ENCODE data around the gene VAT1. TPM values are rescaled to one million over a fixed set of nuclear protein-coding genes. Genes with fewer than 3 reads are reported as not detected.

Gene VAT1
- total and polyA plus RNA-seq, 2 donors (not counting 1 experiment from before 2014, with no cell fraction given) = 20.4 to 90.7 TPM

DNA sequence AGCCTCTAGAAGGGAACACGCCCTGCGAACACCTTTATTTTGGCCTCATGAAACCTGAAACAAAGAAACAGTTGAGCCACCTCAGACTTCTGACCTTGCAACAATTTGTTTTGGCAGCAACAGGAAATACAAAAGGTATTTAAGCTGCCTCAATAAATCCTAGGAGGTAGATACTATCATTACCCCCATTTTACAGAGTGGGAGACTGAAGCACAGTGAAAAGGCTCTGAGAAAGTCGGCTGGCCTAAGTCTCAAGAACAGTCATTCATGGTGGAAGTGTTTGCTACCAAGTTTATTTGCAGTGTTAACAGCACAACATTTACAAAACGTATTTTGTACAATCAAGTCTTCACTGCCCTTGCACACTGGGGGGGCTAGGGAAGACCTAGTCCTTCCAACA is 21.8 kb upstream of the VAT1 start:
- no peak overlapping the region for H3K4me3 ChIP-seq (ENCODE audit: control extremely low read depth in 1 of 5, extremely low read depth in 1 of 5, insufficient read depth in 1 of 5, low read depth in 2 of 5, low read length in 4 of 5)
- CTCF ChIA-PET = interaction anchor here (0.7 kb wide), 1 partner anchor 310 kb away, joined by 3 read pairs; no protein-coding TSS in a partner anchor
- no peaks in the 10 kb centered on the region for H3K79me2 ChIP-seq (ENCODE audit: control insufficient read depth, insufficient read depth, low read length)
- H3K27ac ChIP-seq (ENCODE audit: low read length in 2 of 2) = no peak overlapping the region
- H3K27me3 ChIP-seq (replicated peaks in 1 of 4; ENCODE audit: control extremely low read depth in 1 of 4, control insufficient read depth in 3 of 4, insufficient read depth in 4 of 4, low read length in 3 of 4) = no peaks in the 10 kb centered on the region
- TF ChIP-seq EZH2 (IDR thresholded peaks at IDR 0.05; ENCODE audit: borderline replicate concordance, insufficient read depth, low read depth, low read length, poor library complexity, severe bottlenecking) = no peak
- TF ChIP-seq, protein P1, sequence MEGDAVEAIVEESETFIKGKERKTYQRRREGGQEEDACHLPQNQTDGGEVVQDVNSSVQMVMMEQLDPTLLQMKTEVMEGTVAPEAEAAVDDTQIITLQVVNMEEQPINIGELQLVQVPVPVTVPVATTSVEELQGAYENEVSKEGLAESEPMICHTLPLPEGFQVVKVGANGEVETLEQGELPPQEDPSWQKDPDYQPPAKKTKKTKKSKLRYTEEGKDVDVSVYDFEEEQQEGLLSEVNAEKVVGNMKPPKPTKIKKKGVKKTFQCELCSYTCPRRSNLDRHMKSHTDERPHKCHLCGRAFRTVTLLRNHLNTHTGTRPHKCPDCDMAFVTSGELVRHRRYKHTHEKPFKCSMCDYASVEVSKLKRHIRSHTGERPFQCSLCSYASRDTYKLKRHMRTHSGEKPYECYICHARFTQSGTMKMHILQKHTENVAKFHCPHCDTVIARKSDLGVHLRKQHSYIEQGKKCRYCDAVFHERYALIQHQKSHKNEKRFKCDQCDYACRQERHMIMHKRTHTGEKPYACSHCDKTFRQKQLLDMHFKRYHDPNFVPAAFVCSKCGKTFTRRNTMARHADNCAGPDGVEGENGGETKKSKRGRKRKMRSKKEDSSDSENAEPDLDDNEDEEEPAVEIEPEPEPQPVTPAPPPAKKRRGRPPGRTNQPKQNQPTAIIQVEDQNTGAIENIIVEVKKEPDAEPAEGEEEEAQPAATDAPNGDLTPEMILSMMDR (IDR thresholded peaks at IDR 0.05) = no peak
- WGBS (ENCODE audit: insufficient coverage) = 100% methylated on average over 2 of the region's 4 CpGs
- no peak overlapping the region for H3K4me2 ChIP-seq (replicated peaks; ENCODE audit: low read depth, low read length, poor library complexity, severe bottlenecking)
- no peaks in the 10 kb centered on the region for H3K9me3 ChIP-seq (ENCODE audit: control extremely low read depth in 1 of 3, control insufficient read depth in 2 of 3, insufficient read depth in 1 of 3, low read length in 2 of 3)
- Mint-ChIP-seq H3K27ac (no peak overlapping the region), H3K27me3 (no peaks in the 10 kb centered on the region), H3K4me3 (no peak overlapping the region), H3K4me1 (no peaks in the 10 kb centered on the region), H3K9me3 (ENCODE audit: insufficient read depth) (no peaks in the 10 kb centered on the region)
- no peak overlapping the region for H3K9ac ChIP-seq (ENCODE audit: low read length)
- no peaks in the 10 kb centered on the region for H4K20me1 ChIP-seq (ENCODE audit: control insufficient read depth, insufficient read depth, low read length, poor library complexity, severe bottlenecking)
- ATAC-seq (ENCODE audit: low read depth) (no peak), DNase-seq (no peak)
- no peaks in the 10 kb centered on the region for H3K4me1 ChIP-seq (ENCODE audit: control insufficient read depth in 2 of 2, insufficient read depth in 2 of 2, low read length in 2 of 2)
- H2AFZ ChIP-seq (ENCODE audit: insufficient read depth, low read depth, low read length, poor library complexity, severe bottlenecking) = no peak overlapping the region
- peaks cover 0 to 3% of the 10 kb centered on the region in 2 experiments for H3K36me3 ChIP-seq (replicated peaks in 1 of 2; ENCODE audit: control extremely low read depth in 1 of 2, control insufficient read depth in 1 of 2, extremely low read depth in 1 of 2, insufficient read depth in 2 of 2, low read length in 1 of 2)
- intact Hi-C loops (cut with micrococcal nuclease) = no loop called here
- POLR2A ChIA-PET = interaction anchor here (0.6 kb wide), 1 partner anchor 10 kb away, joined by 5 read pairs; no protein-coding TSS in a partner anchor

- no peaks in the 10 kb centered on the region for H3K4me1 Mint-ChIP-seq
- Histone ChIP-seq H3K9me3 (ENCODE audit: control extremely low read depth in 1 of 3, control insufficient read depth in 2 of 3, insufficient read depth in 1 of 3, low read length in 2 of 3) (no peaks in the 10 kb centered on the region), H3K4me2 (replicated peaks; ENCODE audit: low read depth, low read length, poor library complexity, severe bottlenecking) (no peak overlapping the region), H3K79me2 (ENCODE audit: control insufficient read depth, insufficient read depth, low read length) (no peaks in the 10 kb centered on the region), H3K27me3 (replicated peaks in 1 of 4; ENCODE audit: control extremely low read depth in 1 of 4, control insufficient read depth in 3 of 4, insufficient read depth in 4 of 4, low read length in 3 of 4) (no peaks in the 10 kb centered on the region), H4K20me1 (ENCODE audit: control insufficient read depth, insufficient read depth, low read length, poor library complexity, severe bottlenecking) (no peaks in the 10 kb centered on the region), H3K27ac (ENCODE audit: low read length in 2 of 2) (no peak overlapping the region), H3K4me3 (ENCODE audit: control extremely low read depth in 1 of 5, extremely low read depth in 1 of 5, insufficient read depth in 1 of 5, low read depth in 2 of 5, low read length in 4 of 5) (no peak overlapping the region), H3K4me1 (ENCODE audit: control insufficient read depth in 2 of 2, insufficient read depth in 2 of 2, low read length in 2 of 2) (no peaks in the 10 kb centered on the region), H3K9ac (ENCODE audit: low read length) (no peak overlapping the region), H3K36me3 (replicated peaks in 1 of 2; ENCODE audit: control extremely low read depth in 1 of 2, control insufficient read depth in 1 of 2, extremely low read depth in 1 of 2, insufficient read depth in 2 of 2, low read length in 1 of 2) (no peaks in the 10 kb centered on the region), H2AFZ (ENCODE audit: insufficient read depth, low read depth, low read length, poor library complexity, severe bottlenecking) (no peak overlapping the region)
- ATAC-seq (ENCODE audit: low read depth) = no peak
- no peaks in the 10 kb centered on the region for H3K27me3 Mint-ChIP-seq
- H3K27ac Mint-ChIP-seq = no peak overlapping the region
- intact Hi-C loops (cut with micrococcal nuclease) = no loop called here
- TF ChIP-seq, protein P1 (IDR thresholded peaks at IDR 0.05) = no peak
- TF ChIP-seq EZH2 (IDR thresholded peaks at IDR 0.05; ENCODE audit: borderline replicate concordance, insufficient read depth, low read depth, low read length, poor library complexity, severe bottlenecking) = no peak
- H3K9me3 Mint-ChIP-seq (ENCODE audit: insufficient read depth) = no peaks in the 10 kb centered on the region
- no peak for DNase-seq
- no peak overlapping the region for H3K4me3 Mint-ChIP-seq
- POLR2A ChIA-PET = interaction anchor here (0.6 kb wide), 1 partner anchor 792 kb away, joined by 3 read pairs; no protein-coding TSS in a partner anchor
- CTCF ChIA-PET = no interaction called here
Measured at GRCh38 chr17:43043307-43043706, 21.1 kb upstream of the VAT1 start.

Data from B cell (primary cell).